HepG2 (cell line): Measurements from ENCODE around the gene CEP68. TPM values are rescaled to one million over a fixed set of nuclear protein-coding genes. Genes with fewer than 3 reads are reported as not detected.

Source experiments
- ATAC-seq: fragments of 200-7000 bp; cut with Tn5 transposase; 3 replicates; pipeline ENCODE4 v1.9.1; 2020; ENCODE audit warnings: mild to moderate bottlenecking, moderate library complexity
- BruUV-seq: library from RNA; stranded (reverse); fragments of 400-500 nt; replicated peaks from 2 replicates; lab custom pipeline; 2021; lab: Mats Ljungman, UMichigan
- CTCF ChIA-PET: fragments of 300-600 bp; formaldehyde crosslinking; extraction: SDS; loops from one replicate; lab custom pipeline; 2021; ENCODE audit warnings: low total read pairs, inconsistent platforms, low intra/inter-chr PET ratio; lab: Yijun Ruan, JAX
- POLR2A ChIA-PET: fragments of 350-600 bp; sonication (Branson Sonifier 250); formaldehyde crosslinking; loops from one replicate; lab custom pipeline; 2020; ENCODE audit warnings: antibody characterized with exemption, inconsistent platforms; lab: Yijun Ruan, JAX
- DNase-seq: peaks from one replicate; pipeline ENCODE4 v3.0.0-alpha.2; 2015; ENCODE audit warnings: low spot score
- FAIRE-seq: peaks from 3 replicates; lab custom pipeline; 2011; peaks lifted over from hg19 to GRCh38; lab: Jason Lieb, UNC
- H2AFZ ChIP-seq: one replicate; pipeline ENCODE4 v1.6.1; 2011; ENCODE audit warnings: low read length, inconsistent platforms
- H3K27ac ChIP-seq: fragments of 300-600 bp; 3 replicates; pipeline ENCODE4 v1.8.0; 2011; ENCODE audit warnings: mixed run types, mild to moderate bottlenecking, mixed read lengths, low read length, inconsistent platforms; ENCODE audit not compliant: insufficient read depth; ENCODE audit errors: extremely low read length
- H3K27me3 ChIP-seq, 2 experiments: fragments of 200-600 bp in 1 of 2; 2 replicates in 1 of 2; 3 replicates in 1 of 2; pipeline versions ENCODE4 v1.6.0 to v1.8.0; 2011; ENCODE audit warnings: low read length in 2 of 2, mild to moderate bottlenecking in 2 of 2, moderate library complexity in 2 of 2, inconsistent platforms in 1 of 2; ENCODE audit not compliant: insufficient read depth in 2 of 2, control insufficient read depth in 1 of 2
- H3K36me3 ChIP-seq, 2 experiments: fragments of 200-600 bp in 1 of 2; replicated peaks in 1 of 2; 2 replicates in 1 of 2; 3 replicates in 1 of 2; pipeline versions ENCODE4 v1.5.1 to v1.8.0; 2011; ENCODE audit warnings: low read length in 2 of 2, inconsistent platforms in 1 of 2; ENCODE audit not compliant: insufficient read depth in 2 of 2, control insufficient read depth in 1 of 2
- H3K4me1 ChIP-seq: 2 replicates; pipeline ENCODE4 v1.5.1; 2012; ENCODE audit warnings: low read length, inconsistent platforms; ENCODE audit not compliant: insufficient read depth
- H3K4me2 ChIP-seq: 2 replicates; pipeline ENCODE4 v1.6.0; 2011; ENCODE audit warnings: low read depth, low read length, inconsistent platforms
- H3K4me3 ChIP-seq, 3 experiments: fragments of 200-600 bp in 1 of 3; sonication (generic), shearing (Covaris generic) in 1 of 3; replicated peaks in 1 of 3; 2 replicates each; pipeline ENCODE4 v1.5.1; 2011 to 2016; ENCODE audit warnings: low read length in 3 of 3, inconsistent platforms in 2 of 3, low read depth in 2 of 3, mild to moderate bottlenecking in 2 of 3, control low read depth in 1 of 3, mixed read lengths in 1 of 3; ENCODE audit not compliant: insufficient read depth in 1 of 3
- H3K79me2 ChIP-seq: one replicate; pipeline ENCODE4 v1.6.1; 2011; ENCODE audit warnings: low read length, inconsistent platforms; ENCODE audit not compliant: insufficient read depth
- H3K9ac ChIP-seq: 2 replicates; pipeline ENCODE4 v1.6.0; 2011; ENCODE audit warnings: mild to moderate bottlenecking, low read depth, low read length, inconsistent platforms; ENCODE audit not compliant: insufficient read depth
- H3K9me3 ChIP-seq: 2 replicates; pipeline ENCODE4 v1.5.1; 2012; ENCODE audit warnings: mild to moderate bottlenecking, low read length
- H4K20me1 ChIP-seq: 2 replicates; pipeline ENCODE4 v1.6.0; 2011; ENCODE audit warnings: inconsistent platforms, mild to moderate bottlenecking, low read length, moderate library complexity; ENCODE audit not compliant: insufficient read depth
- AGO2 ChIP-seq: fragments of 200-400 bp; formaldehyde crosslinking; optimal IDR thresholded peaks from 2 replicates; pipeline ENCODE3; 2017; ENCODE audit warnings: mild to moderate bottlenecking, low read depth, low read length, moderate library complexity
- ATF1 ChIP-seq: IDR thresholded peaks from 2 replicates; pipeline ENCODE4 v1.6.1; 2016; ENCODE audit warnings: mild to moderate bottlenecking, control low read depth
- BORCS8-MEF2B ChIP-seq: sonication (generic); formaldehyde crosslinking; IDR thresholded peaks from 2 replicates; pipeline ENCODE4 v1.8.0; 2022; ENCODE audit warnings: mild to moderate bottlenecking, missing genetic modification reagents
- CC2D1A ChIP-seq: sonication (generic); formaldehyde crosslinking; IDR thresholded peaks from 2 replicates; pipeline ENCODE4 v1.8.1; 2023; ENCODE audit warnings: mild to moderate bottlenecking, missing genetic modification reagents
- CHD2 ChIP-seq: IDR thresholded peaks from 2 replicates; pipeline ENCODE4 v1.6.1; 2011; ENCODE audit warnings: low read depth, low read length, improper control_type of control experiment
- CSRNP1 ChIP-seq: sonication (generic); formaldehyde crosslinking; IDR thresholded peaks from 2 replicates; pipeline ENCODE4 v1.8.1; 2023; ENCODE audit warnings: mild to moderate bottlenecking, missing genetic modification reagents
- KLF13 ChIP-seq: sonication (generic); formaldehyde crosslinking; IDR thresholded peaks from 2 replicates; pipeline ENCODE4 v1.4.0; 2020; ENCODE audit warnings: mild to moderate bottlenecking, missing genetic modification reagents
- KMT2B ChIP-seq: IDR thresholded peaks from 2 replicates; pipeline ENCODE4 v1.6.1; 2016; ENCODE audit warnings: missing genetic modification reagents, missing compliant biosample characterization
- MAFK ChIP-seq, 2 experiments: IDR thresholded peaks in 1 of 2; conservative IDR thresholded peaks in 1 of 2; 2 replicates each; pipeline ENCODE4 v1.6.1; 2011; ENCODE audit warnings: improper control_type of control experiment in 2 of 2, low read length in 2 of 2
- MLLT10 ChIP-seq: sonication (generic); formaldehyde crosslinking; IDR thresholded peaks from 2 replicates; pipeline ENCODE4 v1.4.0; 2020; ENCODE audit warnings: missing genetic modification reagents
- POLR2G ChIP-seq: fragments of 200-400 bp; formaldehyde crosslinking; IDR thresholded peaks from 2 replicates; pipeline ENCODE4 v1.6.1; 2018; ENCODE audit warnings: mild to moderate bottlenecking, low read depth, low read length, moderate library complexity
- RBAK ChIP-seq: sonication (generic); formaldehyde crosslinking; IDR thresholded peaks from 2 replicates; pipeline ENCODE4 v1.5.1; 2020; ENCODE audit warnings: mild to moderate bottlenecking, missing genetic modification reagents
- SMARCC2 ChIP-seq: fragments of 450-650 bp; IDR thresholded peaks from 2 replicates; pipeline ENCODE4 v1.6.1; 2017; ENCODE audit warnings: antibody characterized with exemption, mild to moderate bottlenecking
- SOX5 ChIP-seq: IDR thresholded peaks from 2 replicates; pipeline ENCODE4 v1.6.1; 2016; ENCODE audit warnings: borderline replicate concordance
- TRAFD1 ChIP-seq: sonication (generic); formaldehyde crosslinking; IDR thresholded peaks from 2 replicates; pipeline ENCODE4 v1.5.1; 2020; ENCODE audit warnings: missing genetic modification reagents, mild to moderate bottlenecking, borderline replicate concordance
- ZNF10 ChIP-seq: sonication (generic); formaldehyde crosslinking; IDR thresholded peaks from 2 replicates; pipeline ENCODE4 v1.4.0; 2020; ENCODE audit warnings: mild to moderate bottlenecking, low read depth, missing genetic modification reagents, borderline replicate concordance
- ZNF7 ChIP-seq: IDR thresholded peaks from 2 replicates; pipeline ENCODE4 v1.6.1; 2016; ENCODE audit warnings: missing biosample characterization, missing genetic modification reagents
- ZNF768 ChIP-seq: sonication (generic); formaldehyde crosslinking; IDR thresholded peaks from 2 replicates; pipeline ENCODE4 v1.4.0; 2020; ENCODE audit warnings: missing genetic modification reagents
- ZNF780A ChIP-seq: sonication (generic); formaldehyde crosslinking; IDR thresholded peaks from 2 replicates; pipeline ENCODE4 v1.8.0; 2022; ENCODE audit warnings: mild to moderate bottlenecking, missing genetic modification reagents, moderate library complexity
- WGBS: methylation state at CpG from one replicate; pipeline ENCODE4 v1.1.6; 2017; ENCODE audit warnings: low lambda C conversion rate; 5-methylcytosine and 5-hydroxymethylcytosine counted together
- in situ Hi-C: cut with HindIII; loops from 2 replicates; pipeline ENCODE4 v1.10.0; 2017; ENCODE audit warnings: low pct_unique_long_range_greater_than_20kb; ENCODE audit not compliant: extremely low pct_ligation_motif_present
- intact Hi-C: fragments of 100-400 bp; cut with micrococcal nuclease; formaldehyde crosslinking; loops from one replicate; pipeline ENCODE4 v1.10.0; 2022; ENCODE audit not compliant: unreplicated experiment
- polyA plus RNA-seq, 8 experiments: library from polyadenylated mRNA; depleted of rRNA in 3 of 8; stranded (reverse) in 7 of 8; unstranded in 1 of 8; fragments of >200 nt; fragmentation: Illumina TruSeq in 4 of 8; extraction: Trizol in 4 of 8; gene quantifications; 2 replicates each; pipeline versions ENCODE4 v1.2.1 to v1.2.3, GENCODE V29; 2011 to 2016; ENCODE audit warnings: low read depth in 4 of 8, missing spikeins in 1 of 8, mixed read lengths in 1 of 8; ENCODE audit not compliant: insufficient read depth in 1 of 8
- total RNA-seq, 5 experiments: library from RNA; depleted of rRNA; stranded (reverse); fragments of >200 nt; fragmentation: Illumina TruSeq; extraction: Trizol; gene quantifications; 2 replicates each; pipeline ENCODE4 v1.2.3, GENCODE V29; 2016; ENCODE audit warnings: low read depth in 1 of 5
- TF ChIP-seq, protein P1 (sequence below): sonication (generic); formaldehyde crosslinking; IDR thresholded peaks from 2 replicates; pipeline ENCODE4 v1.4.0; 2020; ENCODE audit warnings: missing genetic modification reagents

CEP68 gene
- total and polyA plus RNA-seq, 2 of the 13 experiments (the other 11 are each of a cell fraction or from before 2014, with no cell fraction given), result 5.7 to 9.3 TPM

- H3K9me3 ChIP-seq, result no peaks in the 10 kb centered on the region
- TSS peak; percentile 9 for BruUV-seq
- peaks cover 5% of the 10 kb centered on the region; the same call in 1 of the 2 replicates for H4K20me1 ChIP-seq
- H3K4me2 ChIP-seq, result no peak overlapping the region
- in situ Hi-C loops, result loop anchor here (5.0 to 25.0 kb wide), 2 partner anchors 115 to 490 kb away; no protein-coding TSS in a partner anchor
- 96% methylated on average over 20 of the region's 20 CpGs for WGBS
- no peaks in the 10 kb centered on the region for H3K27me3 ChIP-seq
- H3K36me3 ChIP-seq, result peaks cover 38 to 56% of the 10 kb centered on the region in 2 experiments
- no peak overlapping the region for H3K4me3 ChIP-seq
- FAIRE-seq (no peak), DNase-seq (no peak), ATAC-seq (0 out of 3 replicates have a peak, but pooled peaks have one; percentile 1)
- POLR2A ChIA-PET, result interaction anchor here (0.9 to 5.4 kb wide), 2 partner anchors 13 to 16 kb away, joined by 4 to 35 read pairs; partner anchors contain the start of gene CEP68
- intact Hi-C loops, result no loop called here
- H3K27ac ChIP-seq, result no peak overlapping the region
- H3K9ac ChIP-seq, result no peak overlapping the region
- H3K79me2 ChIP-seq, result peaks cover 15% of the 10 kb centered on the region
- peaks cover 44% of the 10 kb centered on the region for H3K4me1 ChIP-seq
- CTCF ChIA-PET, result no interaction called here
- H2AFZ ChIP-seq, result no peak overlapping the region
- TF ChIP-seq AGO2 (peak; percentile 64), ATF1 (CRISPR knock-in tag) (no peak), TRAFD1 (CRISPR knock-in tag) (no peak), POLR2G (peak; percentile 19; the same call in 1 of the 2 replicates), KMT2B (CRISPR knock-in tag) (no peak), RBAK (CRISPR knock-in tag) (no peak), KLF13 (CRISPR knock-in tag) (no peak), MAFK (conservative IDR thresholded peaks at IDR 0.05 in 1 of 2, IDR thresholded peaks at IDR 0.05 in 1 of 2; ENCODE audit: low read length in 2 of 2) (no peak), ZNF7 (CRISPR knock-in tag) (no peak), MLLT10 (CRISPR knock-in tag) (no peak), CSRNP1 (CRISPR knock-in tag) (no peak), CHD2 (no peak), CC2D1A (CRISPR knock-in tag) (no peak), ZNF780A (CRISPR knock-in tag) (no peak), BORCS8-MEF2B (CRISPR knock-in tag) (0 out of 2 replicates have a peak, but pooled peaks have one; percentile 27), ZNF10 (CRISPR knock-in tag) (no peak), ZNF768 (CRISPR knock-in tag) (no peak), SMARCC2 (no peak), SOX5 (CRISPR knock-in tag) (no peak)
- TF ChIP-seq, protein P1, sequence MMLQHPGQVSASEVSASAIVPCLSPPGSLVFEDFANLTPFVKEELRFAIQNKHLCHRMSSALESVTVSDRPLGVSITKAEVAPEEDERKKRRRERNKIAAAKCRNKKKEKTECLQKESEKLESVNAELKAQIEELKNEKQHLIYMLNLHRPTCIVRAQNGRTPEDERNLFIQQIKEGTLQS, result no peak
Observed at GRCh38 chr2:65072181-65072970, 16.2 kb downstream of the CEP68 start.
